Activated CD4-positive, alpha-beta memory T cell treated with anti-CD3 and anti-CD28 coated beads for 36 hours (primary cell): Measurements from ENCODE around the gene PARD6B. TPM values are rescaled to one million over a fixed set of nuclear protein-coding genes. Genes with fewer than 3 reads are reported as not detected.
"Not testable (repeated sequence)": the region's sequence is repeated elsewhere in the genome, so short reads cannot be mapped to it uniquely, and the experiment has no call there.

Experiments
- CTCF ChIA-PET: fragments of 350-600 bp; sonication (Branson Sonifier 250); formaldehyde crosslinking; loops from one replicate; lab custom pipeline; 2021; ENCODE audit warnings: antibody characterized with exemption, inconsistent platforms; lab: Charles Lee
- POLR2A ChIA-PET: fragments of 350-600 bp; sonication (Branson Sonifier 250); formaldehyde crosslinking; loops from one replicate; lab custom pipeline; 2021; ENCODE audit warnings: antibody characterized with exemption; lab: Charles Lee
- DNase-seq: peaks from one replicate; pipeline ENCODE4 v3.0.0-alpha.2; 2020
- H3K27ac Mint-ChIP-seq: one replicate; pipeline ENCODE4 v1.8.0; 2021; ENCODE audit warnings: mixed read lengths
- H3K27me3 Mint-ChIP-seq: one replicate; pipeline ENCODE4 v1.8.0; 2021; ENCODE audit warnings: mixed read lengths
- H3K36me3 Mint-ChIP-seq: one replicate; pipeline ENCODE4 v1.8.0; 2021; ENCODE audit warnings: mixed read lengths
- H3K4me1 Mint-ChIP-seq: one replicate; pipeline ENCODE4 v1.8.0; 2021; ENCODE audit warnings: low read depth, mixed read lengths
- H3K4me3 Mint-ChIP-seq: one replicate; pipeline ENCODE4 v1.8.0; 2021; ENCODE audit warnings: mild to moderate bottlenecking, mixed read lengths
- H3K9me3 Mint-ChIP-seq: one replicate; pipeline ENCODE4 v1.8.0; 2021; ENCODE audit warnings: mixed read lengths
- intact Hi-C: fragments of 100-400 bp; cut with micrococcal nuclease; formaldehyde crosslinking; loops from one replicate; pipeline ENCODE4 v1.15.1; 2023
- total RNA-seq, 2 experiments: library from RNA; stranded (reverse); gene quantifications; one replicate each; pipeline ENCODE4 v1.2.3, GENCODE V29; 2021

PARD6B gene
- total RNA-seq, 2 experiments from 2014 or later, result 6.3 to 8.2 TPM

DNA sequence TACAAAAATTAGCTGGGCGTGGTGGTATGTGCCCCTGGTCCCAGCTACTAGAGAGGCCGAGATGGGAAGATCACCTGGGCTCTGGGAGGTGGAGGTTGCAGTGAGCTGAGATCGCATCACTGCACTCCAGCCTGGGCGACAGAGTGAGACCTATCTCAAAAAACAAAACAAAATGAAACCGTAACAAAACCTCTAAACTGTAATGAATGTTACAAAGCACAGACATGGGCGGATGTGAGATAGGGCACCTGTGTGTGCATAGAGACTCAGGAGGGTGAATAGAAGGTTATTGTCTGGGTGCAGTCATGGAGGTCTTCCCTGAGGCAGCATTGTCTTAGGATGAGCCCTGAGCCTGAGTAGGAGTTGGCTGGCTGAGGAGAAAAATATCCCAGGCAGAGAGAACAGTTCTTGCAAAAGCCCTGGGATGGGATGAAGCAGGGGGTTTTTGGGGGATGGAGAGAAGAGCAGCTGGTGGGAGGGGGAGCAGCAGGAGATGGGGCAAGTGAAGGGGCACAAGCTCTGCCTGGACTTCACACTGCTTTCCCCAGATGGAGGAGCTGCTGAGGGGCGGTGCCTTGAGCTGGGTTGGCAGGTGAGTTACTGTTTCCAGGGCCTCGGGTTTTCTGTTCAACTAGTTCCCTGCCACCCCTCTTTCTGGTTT is 68.6 kb downstream of the PARD6B start:
- POLR2A ChIA-PET, result no interaction called here
- no peak for DNase-seq
- Mint-ChIP-seq H3K27ac (no peak overlapping the region), H3K27me3 (no peaks in the 10 kb centered on the region), H3K4me3 (no peak overlapping the region), H3K36me3 (no peaks in the 10 kb centered on the region), H3K4me1 (peaks cover 14% of the 10 kb centered on the region), H3K9me3 (no peaks in the 10 kb centered on the region)
- CTCF ChIA-PET, result interaction anchor here (1.1 to 1.6 kb wide), 3 partner anchors 10 to 188 kb away, joined by 3 to 7 read pairs (median 4); no protein-coding TSS in a partner anchor
- intact Hi-C loops, result no loop called here

DNA sequence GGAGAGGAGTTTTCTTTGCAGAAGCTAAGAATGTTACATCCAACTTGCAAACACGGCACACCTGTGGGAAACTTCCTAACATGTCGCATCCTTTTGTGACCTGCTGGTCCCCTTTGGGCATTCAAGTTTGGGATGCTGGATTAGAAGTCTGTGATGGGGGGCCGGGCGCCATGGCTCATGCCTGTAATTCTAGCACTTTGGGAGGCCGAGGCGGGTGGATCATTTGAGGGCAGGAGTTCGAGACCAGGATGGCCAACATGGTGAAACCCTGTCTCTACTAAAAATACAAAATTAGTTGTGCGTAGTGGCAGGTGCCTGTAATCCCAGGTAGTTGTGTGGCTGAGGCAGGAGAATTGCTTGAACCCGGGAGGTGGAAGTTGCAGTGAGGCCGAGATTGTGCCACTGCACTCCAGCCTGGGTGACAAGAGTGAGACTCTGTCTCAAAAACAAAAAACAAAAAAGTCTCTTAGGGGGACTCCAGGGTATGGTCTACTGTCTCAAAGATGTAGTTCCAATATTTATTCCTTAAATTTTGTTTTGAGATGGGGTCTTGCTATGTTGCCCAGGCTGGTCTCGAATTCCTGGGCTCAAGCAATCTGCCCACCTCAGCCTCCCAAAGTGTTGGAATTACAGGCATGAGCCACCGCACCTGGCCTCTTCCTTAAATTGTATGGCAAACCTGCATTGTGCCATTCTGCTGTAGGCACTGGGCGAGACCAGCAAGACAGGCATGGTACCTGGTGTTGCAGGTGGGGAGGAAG is 69.8 kb downstream of the PARD6B start:
- CTCF ChIA-PET, result interaction anchor here (1.4 kb wide), 1 partner anchor 7 kb away, joined by 5 read pairs; no protein-coding TSS in a partner anchor
- H3K9me3 Mint-ChIP-seq, H3K27ac Mint-ChIP-seq, DNase-seq, H3K4me3 Mint-ChIP-seq, H3K27me3 Mint-ChIP-seq, H3K36me3 Mint-ChIP-seq, POLR2A ChIA-PET, intact Hi-C loops: not testable (repeated sequence)
- H3K4me1 Mint-ChIP-seq, result peaks cover 16% of the 10 kb centered on the region

GRCh38 chr20:50801747-50802125 is 70.4 kb downstream of the PARD6B start:
- Mint-ChIP-seq H3K27me3 (no peaks in the 10 kb centered on the region), H3K27ac (no peak overlapping the region), H3K4me1 (peaks cover 19% of the 10 kb centered on the region), H3K9me3 (no peaks in the 10 kb centered on the region), H3K4me3 (no peak overlapping the region), H3K36me3 (no peaks in the 10 kb centered on the region)
- intact Hi-C loops, result no loop called here
- DNase-seq, result no peak
- ChIA-PET CTCF (interaction anchor here (0.8 to 1.4 kb wide), 2 partner anchors 8 to 17 kb away, joined by 3 to 5 read pairs; no protein-coding TSS in a partner anchor), POLR2A (no interaction called here)

- POLR2A ChIA-PET, result no interaction called here
- H3K4me3 Mint-ChIP-seq, result no peak overlapping the region
- no peaks in the 10 kb centered on the region for H3K36me3 Mint-ChIP-seq
- CTCF ChIA-PET, result interaction anchor here (0.6 to 1.4 kb wide), 3 partner anchors 9 to 128 kb away, joined by 3 to 5 read pairs (median 3); no protein-coding TSS in a partner anchor
- H3K27ac Mint-ChIP-seq, result no peak overlapping the region
- H3K4me1 Mint-ChIP-seq, result peaks cover 19% of the 10 kb centered on the region
- H3K9me3 Mint-ChIP-seq, result no peaks in the 10 kb centered on the region
- intact Hi-C loops, result no loop called here
- no peaks in the 10 kb centered on the region for H3K27me3 Mint-ChIP-seq
- DNase-seq, result no peak
Measured at GRCh38 chr20:50802289-50802688, 70.9 kb downstream of the PARD6B start.

DNA sequence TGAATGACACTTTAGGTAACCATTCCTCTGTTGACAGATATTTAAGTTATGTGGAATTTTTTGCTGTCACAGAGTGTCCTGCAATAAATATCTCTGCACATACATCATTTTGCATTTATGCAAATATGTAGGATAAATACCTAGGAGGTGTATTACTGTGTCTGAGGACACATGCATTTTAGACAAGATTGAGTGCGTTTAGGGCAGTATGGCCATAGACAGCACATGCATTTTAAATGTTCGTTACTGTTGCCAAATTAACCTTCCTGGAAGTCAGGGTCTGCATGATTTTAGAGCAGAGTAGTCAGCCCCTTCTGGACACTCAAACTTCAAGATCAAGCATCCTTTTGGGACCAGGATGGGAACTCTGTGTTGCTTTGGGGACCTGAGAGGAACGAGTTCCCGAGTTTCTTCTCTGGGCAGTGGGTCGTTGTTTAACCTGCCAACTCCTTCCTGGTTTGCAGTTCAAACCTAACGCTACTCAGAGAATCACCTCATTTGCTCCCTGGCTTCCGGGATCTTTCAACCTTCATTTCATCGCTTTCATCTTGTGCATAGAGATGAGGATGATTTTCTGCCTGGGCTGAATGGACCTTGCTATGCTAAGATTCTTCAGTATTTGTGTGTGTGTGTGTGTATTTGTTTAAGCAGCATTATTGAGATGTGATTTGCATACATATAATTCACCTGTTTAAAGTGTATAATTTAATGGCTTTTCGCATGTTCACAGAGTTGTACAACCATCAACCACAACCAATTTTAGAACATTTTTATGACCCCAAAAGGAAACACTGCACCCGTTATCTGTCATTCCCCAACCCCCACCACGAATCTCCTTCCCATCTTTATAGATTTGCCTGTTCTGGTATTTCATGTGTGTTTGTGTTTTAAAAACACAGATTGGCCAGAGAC is 73.3 kb downstream of the PARD6B start:
- no peaks in the 10 kb centered on the region for H3K9me3 Mint-ChIP-seq
- DNase-seq, result peak; percentile 46
- ChIA-PET POLR2A (interaction anchor here (1.2 kb wide), 1 partner anchor 10 kb away, joined by 3 read pairs; the partner anchor contains the start of gene BCAS4), CTCF (interaction anchor here (1.7 to 2.4 kb wide), 2 partner anchors 10 kb away, joined by 6 to 13 read pairs; partner anchors contain the start of gene BCAS4)
- H3K4me3 Mint-ChIP-seq, result peak overlapping the region; percentile 27
- H3K36me3 Mint-ChIP-seq, result no peaks in the 10 kb centered on the region
- intact Hi-C loops, result no loop called here
- no peaks in the 10 kb centered on the region for H3K27me3 Mint-ChIP-seq
- H3K4me1 Mint-ChIP-seq, result peaks cover 20% of the 10 kb centered on the region
- peak overlapping the region; percentile 83 for H3K27ac Mint-ChIP-seq

DNA sequence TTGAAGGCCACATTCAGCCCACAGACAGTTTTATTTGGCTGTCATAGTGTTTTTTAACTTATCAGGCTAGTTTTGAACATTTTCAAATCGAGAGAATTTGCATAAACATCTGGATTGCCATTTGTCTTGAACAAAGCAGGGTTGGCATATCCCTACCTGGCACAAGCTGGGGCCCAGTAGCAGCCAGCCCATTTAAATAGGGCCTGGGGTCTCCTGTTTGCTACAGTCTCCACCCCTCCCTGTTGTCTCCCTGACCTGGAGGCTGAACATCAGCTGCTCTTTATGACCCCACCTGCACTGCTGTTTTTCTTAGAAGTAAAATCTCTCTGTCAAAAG is 73.9 kb downstream of the PARD6B start:
- ChIA-PET POLR2A (interaction anchor here (1.2 kb wide), 1 partner anchor 11 kb away, joined by 3 read pairs; the partner anchor contains the start of gene BCAS4), CTCF (interaction anchor here (1.1 to 2.4 kb wide), 2 partner anchors 11 to 13 kb away, joined by 3 to 13 read pairs; partner anchors contain the start of gene BCAS4)
- Mint-ChIP-seq H3K36me3 (no peaks in the 10 kb centered on the region), H3K27ac (peak overlapping the region; percentile 83), H3K4me3 (peak overlapping the region; percentile 27), H3K27me3 (no peaks in the 10 kb centered on the region), H3K4me1 (peaks cover 18% of the 10 kb centered on the region), H3K9me3 (no peaks in the 10 kb centered on the region)
- DNase-seq, result no peak
- intact Hi-C loops, result no loop called here

DNA sequence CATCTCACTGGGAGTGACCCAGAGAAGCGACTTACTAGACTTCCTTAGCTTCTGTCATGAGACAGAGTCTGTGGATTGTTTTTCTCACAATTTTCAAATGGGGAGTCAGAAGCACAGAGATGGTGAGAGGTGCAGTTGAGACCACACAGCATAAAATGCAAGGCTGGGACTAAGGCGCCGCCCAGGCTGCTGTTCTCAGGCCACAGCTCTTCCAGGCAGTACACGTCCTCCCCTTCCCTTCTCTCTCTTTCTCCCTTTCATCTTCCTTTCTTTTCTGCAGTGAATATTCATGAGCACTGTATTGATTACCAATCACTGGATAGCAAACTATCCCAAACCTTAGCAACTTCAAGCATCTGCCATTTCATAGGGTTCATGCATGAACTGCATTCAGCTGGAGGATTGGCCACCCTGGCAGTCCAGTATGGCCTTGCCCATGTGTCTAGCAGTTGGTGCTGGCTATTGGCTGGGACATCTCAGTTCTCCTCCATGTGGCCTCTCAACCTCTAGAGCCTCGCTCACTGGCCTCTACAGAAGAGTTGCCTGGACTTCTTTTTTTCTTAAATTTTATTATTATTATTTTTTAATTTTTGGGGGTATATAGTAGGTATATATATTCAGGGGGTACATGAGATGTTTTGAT is 74.9 kb downstream of the PARD6B start:
- intact Hi-C loops, result no loop called here
- CTCF ChIA-PET, result interaction anchor here (1.1 to 2.4 kb wide), 2 partner anchors 12 kb away, joined by 3 to 13 read pairs; partner anchors contain the start of gene BCAS4

More for the DNA sequence above, 74.9 kb downstream of the PARD6B start:
- Mint-ChIP-seq H3K4me3 (no peak overlapping the region), H3K4me1 (peaks cover 18% of the 10 kb centered on the region), H3K27me3 (no peaks in the 10 kb centered on the region), H3K36me3 (no peaks in the 10 kb centered on the region), H3K27ac (no peak overlapping the region), H3K9me3 (no peaks in the 10 kb centered on the region)
- no peak for DNase-seq
- POLR2A ChIA-PET, result interaction anchor here (1.2 kb wide), 1 partner anchor 12 kb away, joined by 3 read pairs; the partner anchor contains the start of gene BCAS4

Other genes with a start within 250 kb of the PARD6B start
- gene PTPN1, start 221.2 kb upstream of the PARD6B start, total RNA-seq, result 10 to 100 TPM; 80.6 to 83.4 TPM
- gene RIPOR3, start 40.0 kb upstream of the PARD6B start, total RNA-seq, result not detected
- gene BCAS4, start 63.5 kb downstream of the PARD6B start, total RNA-seq, result 10 to 100 TPM; 11.0 to 11.6 TPM
- 10 to 100 TPM; 53.7 to 54.7 TPM for gene ADNP, start 199.9 kb downstream of the PARD6B start, total RNA-seq
- gene DPM1, start 227.0 kb downstream of the PARD6B start, total RNA-seq, result 10 to 100 TPM; 64.9 to 69.1 TPM
- gene MOCS3, start 227.2 kb downstream of the PARD6B start, total RNA-seq, result 1 to 10 TPM; 3.6 to 3.8 TPM